OCI-LY1 (cell line): ENCODE measurements around the gene TRABD2B.

Source experiments
- CTCF ChIP-seq: fragments of 200-600 bp; sonication (generic), shearing (Covaris generic); IDR thresholded peaks from 2 replicates; pipeline ENCODE4 v1.5.1; 2017; ENCODE audit warnings: mild to moderate bottlenecking, antibody characterized with exemption, low read length, moderate library complexity, mixed read lengths
- EZH2 ChIP-seq: fragments of 200-600 bp; sonication (generic), shearing (Covaris generic); IDR thresholded peaks from 2 replicates; pipeline ENCODE4 v1.8.0; 2017; ENCODE audit warnings: borderline replicate concordance, mixed run types, mild to moderate bottlenecking, antibody characterized with exemption, low read length, moderate library complexity, mixed read lengths

- TF ChIP-seq CTCF (no peak), EZH2 (no peak)
These were observed 202.7 kb downstream of the TRABD2B start for GRCh38 chr1:47794530-47794929.
